ENCODE data around the gene SMPD3.

SMPD3 gene

GRCh38 chr16:68383858-68384257 lies 64.5 kb downstream of the SMPD3 start:
- no peak for DNase-seq (ENCODE audit: low spot score)
- TF ChIP-seq, protein P1, sequence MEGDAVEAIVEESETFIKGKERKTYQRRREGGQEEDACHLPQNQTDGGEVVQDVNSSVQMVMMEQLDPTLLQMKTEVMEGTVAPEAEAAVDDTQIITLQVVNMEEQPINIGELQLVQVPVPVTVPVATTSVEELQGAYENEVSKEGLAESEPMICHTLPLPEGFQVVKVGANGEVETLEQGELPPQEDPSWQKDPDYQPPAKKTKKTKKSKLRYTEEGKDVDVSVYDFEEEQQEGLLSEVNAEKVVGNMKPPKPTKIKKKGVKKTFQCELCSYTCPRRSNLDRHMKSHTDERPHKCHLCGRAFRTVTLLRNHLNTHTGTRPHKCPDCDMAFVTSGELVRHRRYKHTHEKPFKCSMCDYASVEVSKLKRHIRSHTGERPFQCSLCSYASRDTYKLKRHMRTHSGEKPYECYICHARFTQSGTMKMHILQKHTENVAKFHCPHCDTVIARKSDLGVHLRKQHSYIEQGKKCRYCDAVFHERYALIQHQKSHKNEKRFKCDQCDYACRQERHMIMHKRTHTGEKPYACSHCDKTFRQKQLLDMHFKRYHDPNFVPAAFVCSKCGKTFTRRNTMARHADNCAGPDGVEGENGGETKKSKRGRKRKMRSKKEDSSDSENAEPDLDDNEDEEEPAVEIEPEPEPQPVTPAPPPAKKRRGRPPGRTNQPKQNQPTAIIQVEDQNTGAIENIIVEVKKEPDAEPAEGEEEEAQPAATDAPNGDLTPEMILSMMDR (IDR thresholded peaks at IDR 0.05; ENCODE audit: extremely low read depth, missing control alignments), result no peak

DNA sequence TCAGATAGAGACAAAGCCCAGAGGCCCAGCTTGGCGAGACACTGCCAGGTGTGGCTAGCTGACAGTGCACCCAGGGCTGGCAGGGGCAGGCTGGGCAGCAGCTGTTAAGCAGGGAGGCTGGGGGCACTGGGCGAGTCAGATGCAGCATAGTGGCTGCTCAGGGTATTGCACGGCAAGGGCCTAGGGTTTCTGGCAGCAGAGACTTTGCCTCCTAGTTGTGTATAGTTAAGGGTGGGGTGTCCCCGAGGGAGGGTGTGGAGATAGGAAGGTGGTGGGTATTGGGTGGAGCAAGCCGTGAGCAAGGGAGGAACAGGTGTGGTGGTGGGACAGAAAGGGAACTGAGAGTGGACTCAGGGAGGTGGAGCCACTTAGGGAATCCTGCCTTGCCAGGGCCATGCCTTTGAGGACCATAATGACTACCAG lies 66.0 kb downstream of the SMPD3 start:
- TF ChIP-seq, protein P1 (IDR thresholded peaks at IDR 0.05; ENCODE audit: extremely low read depth, missing control alignments), result no peak
- DNase-seq (ENCODE audit: low spot score), result peak; percentile 57

DNA sequence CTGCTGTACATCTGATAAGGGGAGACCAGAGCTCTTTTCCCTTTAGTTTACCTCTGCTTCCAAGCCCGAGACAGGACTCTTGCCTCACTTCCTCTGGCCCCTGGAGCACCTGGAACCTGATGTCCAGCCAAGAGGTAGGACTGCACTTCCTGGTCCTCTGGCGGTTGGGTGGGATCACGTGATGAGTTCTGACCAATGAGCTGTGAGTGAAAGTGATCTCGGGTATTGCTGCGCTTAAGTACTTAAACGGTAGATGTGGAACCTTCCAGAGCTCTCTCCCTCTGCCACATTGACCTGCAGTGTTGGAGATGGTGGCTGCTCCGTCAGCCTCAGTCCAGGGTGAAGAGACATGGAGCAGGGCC lies 67.0 kb downstream of the SMPD3 start:
- TF ChIP-seq, protein P1 (IDR thresholded peaks at IDR 0.05; ENCODE audit: extremely low read depth, missing control alignments), result no peak
- no peak for DNase-seq (ENCODE audit: low spot score)

DNA sequence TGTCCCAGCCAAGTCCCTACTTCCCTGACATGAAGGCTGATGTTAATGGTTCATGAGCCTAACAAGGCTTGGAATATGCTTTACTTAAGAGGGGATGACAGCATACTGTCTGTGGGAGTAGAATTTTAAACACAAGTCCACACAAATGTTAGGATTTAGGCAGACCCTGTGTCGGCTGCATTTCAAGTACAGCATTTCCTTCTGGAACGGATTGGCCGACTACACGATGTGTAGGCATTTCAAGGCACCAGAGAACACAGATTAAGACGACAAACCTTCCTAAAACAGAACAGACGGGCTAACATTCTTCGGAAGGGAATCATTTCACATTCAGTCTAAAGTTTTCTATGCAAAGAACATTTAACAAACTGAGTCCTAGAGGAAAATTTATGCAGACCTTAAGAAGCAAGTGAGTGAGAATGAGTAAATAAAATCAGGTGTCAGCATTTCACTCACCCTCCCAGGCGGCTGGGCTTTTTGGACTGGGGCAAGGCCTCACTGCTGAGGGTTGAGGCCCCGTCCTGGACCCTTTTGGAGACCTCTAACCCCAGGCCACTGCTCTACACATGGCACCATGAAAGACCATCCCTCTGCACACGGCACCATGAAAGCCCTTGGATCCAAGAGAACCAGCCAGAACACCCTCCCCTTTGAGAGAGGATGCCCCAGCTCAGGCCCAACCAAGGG lies 67.5 kb downstream of the SMPD3 start:
- no peak for DNase-seq (ENCODE audit: low spot score)
- TF ChIP-seq, protein P1 (IDR thresholded peaks at IDR 0.05; ENCODE audit: extremely low read depth, missing control alignments), result no peak

GRCh38 chr16:68380348-68380670 lies 68.0 kb downstream of the SMPD3 start:
- TF ChIP-seq, protein P1 (IDR thresholded peaks at IDR 0.05; ENCODE audit: extremely low read depth, missing control alignments), result no peak
- DNase-seq (ENCODE audit: low spot score), result no peak

DNA sequence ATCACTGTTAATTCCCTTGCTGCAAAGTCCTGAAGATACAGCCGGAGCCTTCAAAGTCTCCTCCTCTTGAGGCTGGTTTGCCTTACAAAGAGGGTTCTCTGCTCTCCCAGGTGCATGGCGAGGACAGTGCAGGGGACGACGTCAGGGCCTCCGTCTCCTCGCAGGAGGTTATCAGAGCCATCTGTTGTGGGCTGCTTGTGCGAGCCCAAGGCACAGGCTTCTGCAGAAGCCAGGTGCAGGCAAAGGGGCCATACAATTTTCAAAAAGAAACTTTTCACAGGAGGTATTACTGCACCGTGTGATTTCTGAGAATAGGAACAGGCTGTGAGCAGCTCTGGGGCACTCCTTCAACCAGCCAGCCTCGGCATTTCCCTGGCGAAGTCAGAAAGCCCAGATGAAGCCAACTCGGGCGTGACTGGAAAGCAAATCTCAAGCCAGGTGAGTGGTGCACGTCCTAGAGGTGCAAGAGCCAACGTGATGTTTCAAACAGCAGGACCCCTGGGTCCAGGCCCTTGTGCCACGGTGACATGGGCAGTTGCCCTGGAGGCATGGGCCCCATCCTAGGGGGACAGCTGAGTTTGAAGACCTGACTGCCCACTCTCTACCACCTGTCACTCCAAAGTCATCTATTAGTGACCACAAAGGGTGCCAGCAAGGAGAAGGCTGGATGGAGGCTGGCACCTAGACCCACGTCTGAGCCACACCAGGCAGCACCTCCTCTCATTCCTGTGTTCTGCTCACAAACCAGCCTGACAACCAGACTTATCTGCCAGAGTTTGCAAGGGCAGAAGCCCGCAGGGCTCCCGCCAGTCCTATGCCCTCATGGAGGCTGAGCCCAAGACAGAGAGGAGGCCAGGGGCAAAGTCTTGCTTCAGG lies 68.6 kb downstream of the SMPD3 start:
- DNase-seq (ENCODE audit: low spot score), result no peak
- TF ChIP-seq, protein P1 (IDR thresholded peaks at IDR 0.05; ENCODE audit: extremely low read depth, missing control alignments), result no peak
